ENCODE results near the gene CASP12. TPM values are rescaled to one million over a fixed set of nuclear protein-coding genes. Genes with fewer than 3 reads are reported as not detected.
A peak's percentile ranks its signal among the peaks of the same experiment; 100 is the strongest.

Gene CASP12
- total RNA-seq, 4 donors from 2014 or later, result 0.64 to 1.1 (median 0.84) TPM; not detected in 1

GRCh38 chr11:104866815-104867214, 31.4 kb downstream of the CASP12 start:
- no peak for DNase-seq (ENCODE audit: low spot score in 2 of 2)
- TF ChIP-seq POLR2A (IDR thresholded peaks at IDR 0.05) (no peak), CTCF (IDR thresholded peaks at IDR 0.05) (no peak)
- intact Hi-C loops (cut with DNase I; ENCODE audit: low total_unique reads), result no loop called here
- WGBS, 2 donors, result 59 to 62% methylated on average over 2 of the region's 2 CpGs
- no peak overlapping the region for H3K4me3 ChIP-seq (ENCODE audit: low read depth, poor library complexity, severe bottlenecking)

- 81 to 83% methylated on average over 7 of the region's 7 CpGs for WGBS, 2 donors
- no peak for TF ChIP-seq POLR2A (IDR thresholded peaks at IDR 0.05)
- no peak for TF ChIP-seq CTCF (IDR thresholded peaks at IDR 0.05)
- intact Hi-C loops (cut with DNase I; ENCODE audit: low total_unique reads), result no loop called here
- no peak overlapping the region for H3K4me3 ChIP-seq (ENCODE audit: low read depth, poor library complexity, severe bottlenecking)
- peak in 1 of 2 donors; percentile 69 for DNase-seq (ENCODE audit: low spot score in 2 of 2)
Observed at GRCh38 chr11:104858882-104859775, 39.1 kb downstream of the CASP12 start.

- intact Hi-C loops (cut with DNase I; ENCODE audit: low total_unique reads), result no loop called here
- DNase-seq (ENCODE audit: low spot score in 2 of 2), result no peak
- no peak for TF ChIP-seq CTCF (IDR thresholded peaks at IDR 0.05)
- no peak for TF ChIP-seq POLR2A (IDR thresholded peaks at IDR 0.05)
- H3K4me3 ChIP-seq (ENCODE audit: low read depth, poor library complexity, severe bottlenecking), result no peak overlapping the region
Observed at GRCh38 chr11:104856607-104857006, 41.7 kb downstream of the CASP12 start.

- H3K4me3 ChIP-seq (ENCODE audit: low read depth, poor library complexity, severe bottlenecking), result no peak overlapping the region
- intact Hi-C loops (cut with DNase I; ENCODE audit: low total_unique reads), result no loop called here
- no peak for TF ChIP-seq POLR2A (IDR thresholded peaks at IDR 0.05)
- TF ChIP-seq CTCF (IDR thresholded peaks at IDR 0.05), result no peak
- DNase-seq (ENCODE audit: low spot score in 2 of 2), result no peak
- WGBS, 2 donors, result 68 to 69% methylated on average over 2 of the region's 2 CpGs
Observed at GRCh38 chr11:104855965-104856364, 42.3 kb downstream of the CASP12 start.

GRCh38 chr11:104853276-104853675, 45.0 kb downstream of the CASP12 start:
- TF ChIP-seq CTCF (IDR thresholded peaks at IDR 0.05) (no peak), POLR2A (IDR thresholded peaks at IDR 0.05) (no peak)
- H3K4me3 ChIP-seq (ENCODE audit: low read depth, poor library complexity, severe bottlenecking), result no peak overlapping the region
- intact Hi-C loops (cut with DNase I; ENCODE audit: low total_unique reads), result no loop called here
- no peak for DNase-seq (ENCODE audit: low spot score in 2 of 2)
- WGBS, 2 donors, result 80 to 90% methylated on average over 3 of the region's 3 CpGs
